HepG2 (cell line): ENCODE data around the gene UAP1L1. TPM values are rescaled to one million over a fixed set of nuclear protein-coding genes. Genes with fewer than 3 reads are reported as not detected.

Experiments
- ATAC-seq: fragments of 200-7000 bp; cut with Tn5 transposase; 3 replicates; pipeline ENCODE4 v1.9.1; 2020; ENCODE audit warnings: mild to moderate bottlenecking, moderate library complexity
- BruUV-seq: library from RNA; stranded (reverse); fragments of 400-500 nt; replicated peaks from 2 replicates; lab custom pipeline; 2021; lab: Mats Ljungman, UMichigan
- CTCF ChIA-PET: fragments of 300-600 bp; formaldehyde crosslinking; extraction: SDS; loops from one replicate; lab custom pipeline; 2021; ENCODE audit warnings: low total read pairs, inconsistent platforms, low intra/inter-chr PET ratio; lab: Yijun Ruan, JAX
- POLR2A ChIA-PET: fragments of 350-600 bp; sonication (Branson Sonifier 250); formaldehyde crosslinking; loops from one replicate; lab custom pipeline; 2020; ENCODE audit warnings: antibody characterized with exemption, inconsistent platforms; lab: Yijun Ruan, JAX
- DNase-seq: peaks from one replicate; pipeline ENCODE4 v3.0.0-alpha.2; 2015; ENCODE audit warnings: low spot score
- FAIRE-seq: peaks from 3 replicates; lab custom pipeline; 2011; peaks lifted over from hg19 to GRCh38; lab: Jason Lieb, UNC
- H2AFZ ChIP-seq: one replicate; pipeline ENCODE4 v1.6.1; 2011; ENCODE audit warnings: low read length, inconsistent platforms
- H3K27ac ChIP-seq: fragments of 300-600 bp; 3 replicates; pipeline ENCODE4 v1.8.0; 2011; ENCODE audit warnings: mixed run types, mild to moderate bottlenecking, mixed read lengths, low read length, inconsistent platforms; ENCODE audit not compliant: insufficient read depth; ENCODE audit errors: extremely low read length
- H3K27me3 ChIP-seq, 2 experiments: fragments of 200-600 bp in 1 of 2; 2 replicates in 1 of 2; 3 replicates in 1 of 2; pipeline versions ENCODE4 v1.6.0 to v1.8.0; 2011; ENCODE audit warnings: low read length in 2 of 2, mild to moderate bottlenecking in 2 of 2, moderate library complexity in 2 of 2, inconsistent platforms in 1 of 2; ENCODE audit not compliant: insufficient read depth in 2 of 2, control insufficient read depth in 1 of 2
- H3K36me3 ChIP-seq, 2 experiments: fragments of 200-600 bp in 1 of 2; replicated peaks in 1 of 2; 2 replicates in 1 of 2; 3 replicates in 1 of 2; pipeline versions ENCODE4 v1.5.1 to v1.8.0; 2011; ENCODE audit warnings: low read length in 2 of 2, inconsistent platforms in 1 of 2; ENCODE audit not compliant: insufficient read depth in 2 of 2, control insufficient read depth in 1 of 2
- H3K4me1 ChIP-seq: 2 replicates; pipeline ENCODE4 v1.5.1; 2012; ENCODE audit warnings: low read length, inconsistent platforms; ENCODE audit not compliant: insufficient read depth
- H3K4me2 ChIP-seq: 2 replicates; pipeline ENCODE4 v1.6.0; 2011; ENCODE audit warnings: low read depth, low read length, inconsistent platforms
- H3K4me3 ChIP-seq, 3 experiments: fragments of 200-600 bp in 1 of 3; sonication (generic), shearing (Covaris generic) in 1 of 3; replicated peaks in 1 of 3; 2 replicates each; pipeline ENCODE4 v1.5.1; 2011 to 2016; ENCODE audit warnings: low read length in 3 of 3, inconsistent platforms in 2 of 3, low read depth in 2 of 3, mild to moderate bottlenecking in 2 of 3, control low read depth in 1 of 3, mixed read lengths in 1 of 3; ENCODE audit not compliant: insufficient read depth in 1 of 3
- H3K79me2 ChIP-seq: one replicate; pipeline ENCODE4 v1.6.1; 2011; ENCODE audit warnings: low read length, inconsistent platforms; ENCODE audit not compliant: insufficient read depth
- H3K9ac ChIP-seq: 2 replicates; pipeline ENCODE4 v1.6.0; 2011; ENCODE audit warnings: mild to moderate bottlenecking, low read depth, low read length, inconsistent platforms; ENCODE audit not compliant: insufficient read depth
- H3K9me3 ChIP-seq: 2 replicates; pipeline ENCODE4 v1.5.1; 2012; ENCODE audit warnings: mild to moderate bottlenecking, low read length
- H4K20me1 ChIP-seq: 2 replicates; pipeline ENCODE4 v1.6.0; 2011; ENCODE audit warnings: inconsistent platforms, mild to moderate bottlenecking, low read length, moderate library complexity; ENCODE audit not compliant: insufficient read depth
- ARNT ChIP-seq: fragments of 450-650 bp; IDR thresholded peaks from 2 replicates; pipeline ENCODE4 v1.6.1; 2017
- RBFOX2 ChIP-seq: fragments of 200-400 bp; formaldehyde crosslinking; IDR thresholded peaks from 2 replicates; pipeline ENCODE4 v1.6.1; 2017; ENCODE audit warnings: low read depth, mild to moderate bottlenecking, low read length
- ZBTB7A ChIP-seq: sonication (generic); formaldehyde crosslinking; IDR thresholded peaks from 2 replicates; pipeline ENCODE4 v1.8.0; 2022; ENCODE audit warnings: mild to moderate bottlenecking, missing genetic modification reagents
- WGBS: methylation state at CpG from one replicate; pipeline ENCODE4 v1.1.6; 2017; ENCODE audit warnings: low lambda C conversion rate; 5-methylcytosine and 5-hydroxymethylcytosine counted together
- in situ Hi-C: cut with HindIII; loops from 2 replicates; pipeline ENCODE4 v1.10.0; 2017; ENCODE audit warnings: low pct_unique_long_range_greater_than_20kb; ENCODE audit not compliant: extremely low pct_ligation_motif_present
- intact Hi-C: fragments of 100-400 bp; cut with micrococcal nuclease; formaldehyde crosslinking; loops from one replicate; pipeline ENCODE4 v1.10.0; 2022; ENCODE audit not compliant: unreplicated experiment
- polyA plus RNA-seq, 8 experiments: library from polyadenylated mRNA; depleted of rRNA in 3 of 8; stranded (reverse) in 7 of 8; unstranded in 1 of 8; fragments of >200 nt; fragmentation: Illumina TruSeq in 4 of 8; extraction: Trizol in 4 of 8; gene quantifications; 2 replicates each; pipeline versions ENCODE4 v1.2.1 to v1.2.3, GENCODE V29; 2011 to 2016; ENCODE audit warnings: low read depth in 4 of 8, missing spikeins in 1 of 8, mixed read lengths in 1 of 8; ENCODE audit not compliant: insufficient read depth in 1 of 8
- total RNA-seq, 5 experiments: library from RNA; depleted of rRNA; stranded (reverse); fragments of >200 nt; fragmentation: Illumina TruSeq; extraction: Trizol; gene quantifications; 2 replicates each; pipeline ENCODE4 v1.2.3, GENCODE V29; 2016; ENCODE audit warnings: low read depth in 1 of 5
- TF ChIP-seq, protein P1 (sequence below): fragments of 450-650 bp; IDR thresholded peaks from 2 replicates; pipeline ENCODE4 v1.6.1; 2016
- TF ChIP-seq, protein P2 (sequence below): sonication (generic); formaldehyde crosslinking; IDR thresholded peaks from 2 replicates; pipeline ENCODE4 v1.5.1; 2020; ENCODE audit warnings: mild to moderate bottlenecking, missing genetic modification reagents, borderline replicate concordance

The UAP1L1 gene
- total and polyA plus RNA-seq, 2 of the 13 experiments (the other 11 are each of a cell fraction or from before 2014, with no cell fraction given): 5.4 to 6.4 TPM

DNA sequence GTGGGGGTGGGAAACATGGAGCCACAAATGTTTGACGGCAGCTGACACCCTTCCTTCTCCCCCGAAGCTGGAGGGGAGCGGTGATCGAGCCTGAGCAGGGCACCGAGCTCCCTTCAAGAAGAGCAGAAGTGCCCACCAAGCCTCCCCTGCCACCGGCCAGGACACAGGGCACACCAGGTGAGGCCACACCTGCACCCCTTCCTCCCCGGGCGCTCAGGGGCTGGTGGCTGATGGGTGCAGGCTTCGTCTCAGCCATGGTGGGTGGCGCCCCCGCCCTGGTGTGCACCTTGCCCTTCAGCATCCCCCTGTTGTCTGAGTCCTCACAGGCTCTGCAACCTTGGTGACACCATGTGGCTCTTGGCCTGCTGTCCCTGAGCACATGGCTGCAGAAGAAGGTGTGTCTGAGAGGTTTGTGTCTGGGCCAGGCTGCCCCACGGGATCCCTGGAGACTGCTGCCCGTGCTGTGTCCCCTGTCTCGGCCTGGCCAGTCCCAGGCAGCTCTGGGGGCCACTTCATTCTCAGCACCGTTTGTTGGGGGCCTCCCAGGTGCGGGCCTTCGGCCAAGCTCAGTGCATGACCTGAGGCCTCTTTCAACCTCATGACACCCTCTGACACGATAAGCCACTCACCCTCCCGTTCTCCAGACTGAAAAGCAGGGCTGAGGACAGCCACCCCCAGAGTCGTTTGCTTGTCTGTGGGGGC is 20.6 kb downstream of the UAP1L1 start:
- Histone ChIP-seq H4K20me1 (no peaks in the 10 kb centered on the region), H3K79me2 (no peaks in the 10 kb centered on the region), H2AFZ (no peak overlapping the region), H3K9ac (no peak overlapping the region), H3K4me2 (no peak overlapping the region), H3K27ac (no peak overlapping the region), H3K27me3 (no peaks in the 10 kb centered on the region), H3K4me3 (no peak overlapping the region), H3K4me1 (no peaks in the 10 kb centered on the region), H3K9me3 (no peaks in the 10 kb centered on the region), H3K36me3 (peaks cover 21 to 60% of the 10 kb centered on the region in 2 experiments)
- ChIA-PET CTCF (no interaction called here), POLR2A (interaction anchor here (1.1 kb wide), 1 partner anchor 14 kb away, joined by 3 read pairs; no protein-coding TSS in a partner anchor)
- in situ Hi-C loops: no loop called here
- no peak for FAIRE-seq
- no peak for DNase-seq
- TF ChIP-seq ARNT: no peak
- TF ChIP-seq, protein P1, sequence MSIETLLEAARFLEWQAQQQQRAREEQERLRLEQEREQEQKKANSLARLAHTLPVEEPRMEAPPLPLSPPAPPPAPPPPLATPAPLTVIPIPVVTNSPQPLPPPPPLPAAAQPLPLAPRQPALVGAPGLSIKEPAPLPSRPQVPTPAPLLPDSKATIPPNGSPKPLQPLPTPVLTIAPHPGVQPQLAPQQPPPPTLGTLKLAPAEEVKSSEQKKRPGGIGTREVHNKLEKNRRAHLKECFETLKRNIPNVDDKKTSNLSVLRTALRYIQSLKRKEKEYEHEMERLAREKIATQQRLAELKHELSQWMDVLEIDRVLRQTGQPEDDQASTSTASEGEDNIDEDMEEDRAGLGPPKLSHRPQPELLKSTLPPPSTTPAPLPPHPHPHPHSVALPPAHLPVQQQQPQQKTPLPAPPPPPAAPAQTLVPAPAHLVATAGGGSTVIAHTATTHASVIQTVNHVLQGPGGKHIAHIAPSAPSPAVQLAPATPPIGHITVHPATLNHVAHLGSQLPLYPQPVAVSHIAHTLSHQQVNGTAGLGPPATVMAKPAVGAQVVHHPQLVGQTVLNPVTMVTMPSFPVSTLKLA: 0 out of 2 replicates have a peak, but pooled peaks have one; percentile 14
- intact Hi-C loops: no loop called here
- 94% methylated on average over 3 of the region's 20 CpGs for WGBS
- no peak for ATAC-seq
- BruUV-seq: no TSS peak

DNA sequence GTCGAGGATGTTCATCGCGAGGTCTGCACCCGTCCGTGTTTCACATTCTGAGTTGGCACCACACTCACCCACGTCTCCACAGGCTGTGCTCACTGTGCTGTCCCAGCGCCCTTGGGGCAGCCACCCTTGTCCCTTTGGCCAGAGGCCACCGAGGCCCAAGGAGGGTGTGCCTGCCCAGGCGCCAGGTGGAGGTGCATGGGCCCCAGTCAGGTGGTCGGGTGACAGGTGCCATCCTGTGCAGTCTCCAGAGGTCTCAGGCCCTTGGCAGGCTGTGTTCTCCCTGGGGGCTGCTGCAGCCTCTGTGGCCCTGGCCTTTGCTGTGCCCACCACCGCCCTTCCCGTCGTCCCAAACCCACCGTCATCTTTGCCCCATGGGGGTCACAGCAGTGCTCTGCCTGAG is 21.9 kb downstream of the UAP1L1 start:
- intact Hi-C loops: no loop called here
- FAIRE-seq (no peak), ATAC-seq (no peak), DNase-seq (no peak)
- Histone ChIP-seq H2AFZ (no peak overlapping the region), H4K20me1 (no peaks in the 10 kb centered on the region), H3K36me3 (peaks cover 30 to 71% of the 10 kb centered on the region in 2 experiments), H3K4me3 (no peak overlapping the region), H3K27ac (no peak overlapping the region), H3K27me3 (no peaks in the 10 kb centered on the region), H3K4me1 (no peaks in the 10 kb centered on the region), H3K4me2 (no peak overlapping the region), H3K9ac (no peak overlapping the region), H3K9me3 (no peaks in the 10 kb centered on the region), H3K79me2 (no peaks in the 10 kb centered on the region)
- TF ChIP-seq, protein P2, sequence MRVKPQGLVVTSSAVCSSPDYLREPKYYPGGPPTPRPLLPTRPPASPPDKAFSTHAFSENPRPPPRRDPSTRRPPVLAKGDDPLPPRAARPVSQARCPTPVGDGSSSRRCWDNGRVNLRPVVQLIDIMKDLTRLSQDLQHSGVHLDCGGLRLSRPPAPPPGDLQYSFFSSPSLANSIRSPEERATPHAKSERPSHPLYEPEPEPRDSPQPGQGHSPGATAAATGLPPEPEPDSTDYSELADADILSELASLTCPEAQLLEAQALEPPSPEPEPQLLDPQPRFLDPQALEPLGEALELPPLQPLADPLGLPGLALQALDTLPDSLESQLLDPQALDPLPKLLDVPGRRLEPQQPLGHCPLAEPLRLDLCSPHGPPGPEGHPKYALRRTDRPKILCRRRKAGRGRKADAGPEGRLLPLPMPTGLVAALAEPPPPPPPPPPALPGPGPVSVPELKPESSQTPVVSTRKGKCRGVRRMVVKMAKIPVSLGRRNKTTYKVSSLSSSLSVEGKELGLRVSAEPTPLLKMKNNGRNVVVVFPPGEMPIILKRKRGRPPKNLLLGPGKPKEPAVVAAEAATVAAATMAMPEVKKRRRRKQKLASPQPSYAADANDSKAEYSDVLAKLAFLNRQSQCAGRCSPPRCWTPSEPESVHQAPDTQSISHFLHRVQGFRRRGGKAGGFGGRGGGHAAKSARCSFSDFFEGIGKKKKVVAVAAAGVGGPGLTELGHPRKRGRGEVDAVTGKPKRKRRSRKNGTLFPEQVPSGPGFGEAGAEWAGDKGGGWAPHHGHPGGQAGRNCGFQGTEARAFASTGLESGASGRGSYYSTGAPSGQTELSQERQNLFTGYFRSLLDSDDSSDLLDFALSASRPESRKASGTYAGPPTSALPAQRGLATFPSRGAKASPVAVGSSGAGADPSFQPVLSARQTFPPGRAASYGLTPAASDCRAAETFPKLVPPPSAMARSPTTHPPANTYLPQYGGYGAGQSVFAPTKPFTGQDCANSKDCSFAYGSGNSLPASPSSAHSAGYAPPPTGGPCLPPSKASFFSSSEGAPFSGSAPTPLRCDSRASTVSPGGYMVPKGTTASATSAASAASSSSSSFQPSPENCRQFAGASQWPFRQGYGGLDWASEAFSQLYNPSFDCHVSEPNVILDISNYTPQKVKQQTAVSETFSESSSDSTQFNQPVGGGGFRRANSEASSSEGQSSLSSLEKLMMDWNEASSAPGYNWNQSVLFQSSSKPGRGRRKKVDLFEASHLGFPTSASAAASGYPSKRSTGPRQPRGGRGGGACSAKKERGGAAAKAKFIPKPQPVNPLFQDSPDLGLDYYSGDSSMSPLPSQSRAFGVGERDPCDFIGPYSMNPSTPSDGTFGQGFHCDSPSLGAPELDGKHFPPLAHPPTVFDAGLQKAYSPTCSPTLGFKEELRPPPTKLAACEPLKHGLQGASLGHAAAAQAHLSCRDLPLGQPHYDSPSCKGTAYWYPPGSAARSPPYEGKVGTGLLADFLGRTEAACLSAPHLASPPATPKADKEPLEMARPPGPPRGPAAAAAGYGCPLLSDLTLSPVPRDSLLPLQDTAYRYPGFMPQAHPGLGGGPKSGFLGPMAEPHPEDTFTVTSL: no peak
- TF ChIP-seq ZBTB7A (no peak), RBFOX2 (0 out of 2 replicates have a peak, but pooled peaks have one; percentile 30)
- in situ Hi-C loops: no loop called here
- POLR2A ChIA-PET: no interaction called here
- whole genome bisulfite sequencing: 96% methylated on average over 9 of the region's 14 CpGs
- CTCF ChIA-PET: no interaction called here
- no TSS peak for BruUV-seq
